IMR-90 (cell line): ENCODE data around the gene TUBGCP3.

ENCODE experiments used
- BHLHE40 ChIP-seq: fragments of 150-350 bp; IDR thresholded peaks from 2 replicates; pipeline ENCODE4 v1.6.1; 2016; ENCODE audit warnings: mild to moderate bottlenecking, low read depth, low read length
- CEBPB ChIP-seq: IDR thresholded peaks from 2 replicates; pipeline ENCODE4 v1.6.1; 2012; ENCODE audit warnings: low read depth, low read length, improper control_type of control experiment
- CHD1 ChIP-seq: IDR thresholded peaks from 2 replicates; pipeline ENCODE4 v1.6.1; 2012; ENCODE audit warnings: low read depth, low read length, improper control_type of control experiment
- CTCF ChIP-seq: conservative IDR thresholded peaks from 2 replicates; pipeline ENCODE4 v1.5.1; 2012; ENCODE audit warnings: mild to moderate bottlenecking, low read depth, low read length, improper control_type of control experiment
- ELK1 ChIP-seq: fragments of 150-350 bp; IDR thresholded peaks from 2 replicates; pipeline ENCODE4 v1.6.1; 2016; ENCODE audit warnings: low read depth, mild to moderate bottlenecking, low read length, moderate library complexity, borderline replicate concordance
- FOS ChIP-seq: fragments of 150-350 bp; IDR thresholded peaks from 2 replicates; pipeline ENCODE4 v1.6.1; 2016; ENCODE audit warnings: low read depth, low read length
- MAFK ChIP-seq: IDR thresholded peaks from 2 replicates; pipeline ENCODE4 v1.6.1; 2012; ENCODE audit warnings: low read depth, low read length, improper control_type of control experiment
- MAZ ChIP-seq: IDR thresholded peaks from 2 replicates; pipeline ENCODE4 v1.6.1; 2012; ENCODE audit warnings: low read depth, mild to moderate bottlenecking, low read length, improper control_type of control experiment, moderate library complexity, borderline replicate concordance
- MXI1 ChIP-seq: IDR thresholded peaks from 2 replicates; pipeline ENCODE4 v1.6.1; 2012; ENCODE audit warnings: low read depth, mild to moderate bottlenecking, low read length, moderate library complexity, borderline replicate concordance
- POLR2A ChIP-seq: IDR thresholded peaks from 2 replicates; pipeline ENCODE4 v1.6.1; 2012; ENCODE audit warnings: mild to moderate bottlenecking, low read depth, low read length
- RAD21 ChIP-seq: IDR thresholded peaks from 2 replicates; pipeline ENCODE4 v1.6.1; 2012; ENCODE audit warnings: low read length, improper control_type of control experiment
- RCOR1 ChIP-seq: IDR thresholded peaks from 2 replicates; pipeline ENCODE4 v1.6.1; 2012; ENCODE audit warnings: mild to moderate bottlenecking, low read length, improper control_type of control experiment; ENCODE audit not compliant: insufficient replicate concordance
- RFX5 ChIP-seq: IDR thresholded peaks from 2 replicates; pipeline ENCODE4 v1.8.0; 2012; ENCODE audit warnings: low read depth, mild to moderate bottlenecking, low read length, moderate library complexity
- USF2 ChIP-seq: fragments of 150-350 bp; IDR thresholded peaks from 2 replicates; pipeline ENCODE4 v1.6.1; 2017; ENCODE audit warnings: mild to moderate bottlenecking, antibody characterized with exemption, low read length, low read depth

- TF ChIP-seq CTCF (no peak), BHLHE40 (no peak), RAD21 (no peak), MXI1 (no peak), CHD1 (no peak), ELK1 (no peak), POLR2A (no peak), RFX5 (no peak), USF2 (no peak), MAZ (no peak), CEBPB (no peak), RCOR1 (no peak), MAFK (no peak), FOS (no peak)
These were observed 15.6 kb downstream of the TUBGCP3 start for GRCh38 chr13:112572366-112572765.
